Activated CD8-positive, alpha-beta T cell treated with anti-CD3 and anti-CD28 coated beads for 36 hours (primary cell): ENCODE measurements around the gene PRMT1. TPM values are rescaled to one million over a fixed set of nuclear protein-coding genes. Genes with fewer than 3 reads are reported as not detected.

Experiments
- ATAC-seq: fragments of 200-7000 bp; cut with Tn5 transposase; one replicate; pipeline ENCODE4 v1.10.0; 2021; ENCODE audit warnings: mild to moderate bottlenecking, moderate library complexity
- CTCF ChIA-PET: fragments of 350-600 bp; sonication (Branson Sonifier 250); formaldehyde crosslinking; loops from one replicate; lab custom pipeline; 2021; ENCODE audit warnings: antibody characterized with exemption; lab: Charles Lee
- POLR2A ChIA-PET: fragments of 350-600 bp; sonication (Branson Sonifier 250); formaldehyde crosslinking; loops from one replicate; lab custom pipeline; 2021; ENCODE audit warnings: antibody characterized with exemption; lab: Charles Lee
- DNase-seq: peaks from one replicate; pipeline ENCODE4 v3.0.0-alpha.2; 2020
- H3K27ac Mint-ChIP-seq: one replicate; pipeline ENCODE4 v1.8.0; 2021; ENCODE audit warnings: mild to moderate bottlenecking, mixed read lengths
- H3K27me3 Mint-ChIP-seq: one replicate; pipeline ENCODE4 v1.8.0; 2021; ENCODE audit warnings: mixed read lengths
- H3K36me3 Mint-ChIP-seq: one replicate; pipeline ENCODE4 v1.8.0; 2021; ENCODE audit warnings: low read depth, mixed read lengths
- H3K4me1 Mint-ChIP-seq: one replicate; pipeline ENCODE4 v1.8.0; 2021; ENCODE audit warnings: low read depth, mixed read lengths
- H3K4me3 Mint-ChIP-seq: one replicate; pipeline ENCODE4 v1.8.0; 2021; ENCODE audit warnings: mild to moderate bottlenecking, moderate library complexity, mixed read lengths
- H3K9me3 Mint-ChIP-seq: one replicate; pipeline ENCODE4 v1.8.0; 2021; ENCODE audit warnings: mixed read lengths
- intact Hi-C: fragments of 100-400 bp; cut with micrococcal nuclease; formaldehyde crosslinking; loops from one replicate; pipeline ENCODE4 v1.10.0; 2022
- total RNA-seq, 2 experiments: library from RNA; stranded (reverse); gene quantifications; one replicate each; pipeline ENCODE4 v1.2.3, GENCODE V29; 2021
- TF ChIP-seq, protein P1 (sequence below): fragments of 200-600 bp; IDR thresholded peaks from one replicate; pipeline ENCODE4 v1.8.0; 2022; ENCODE audit warnings: antibody characterized with exemption, mild to moderate bottlenecking

Gene PRMT1
- total RNA-seq, 2 experiments from 2014 or later = 419 to 437 TPM

DNA sequence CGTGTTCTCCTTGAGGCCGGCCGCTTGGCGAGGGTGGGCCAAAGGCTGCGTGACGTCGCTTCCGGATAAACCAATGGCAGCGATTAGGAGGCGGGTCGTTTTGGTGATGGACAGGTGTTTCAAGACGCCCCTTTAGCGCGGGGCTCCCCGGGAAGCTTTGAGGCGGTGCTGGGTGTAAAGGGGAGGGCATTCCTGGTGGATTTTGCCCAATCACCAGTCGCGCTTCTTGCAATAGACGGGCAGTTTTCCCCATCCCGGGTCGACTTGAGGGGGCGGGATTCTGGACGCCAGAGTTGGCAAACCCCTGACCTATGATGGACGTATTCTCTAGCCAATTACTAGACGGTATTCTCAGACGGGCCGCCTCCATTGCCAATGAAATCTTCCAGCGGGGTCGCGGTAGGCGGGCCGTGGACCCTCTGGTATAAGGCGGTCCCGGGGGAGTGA is 264 bp upstream of the PRMT1 start:
- H3K9me3 Mint-ChIP-seq = no peaks in the 10 kb centered on the region
- peak; percentile 76 for ATAC-seq
- peak overlapping the region; percentile 98 for H3K4me3 Mint-ChIP-seq
- intact Hi-C loops = loop anchor here (5.0 kb wide), 2 partner anchors 35 to 85 kb away; partner anchors contain the start of genes PRR12, RRAS and SCAF1
- H3K27ac Mint-ChIP-seq = peak overlapping the region; percentile 98
- TF ChIP-seq, protein P1, sequence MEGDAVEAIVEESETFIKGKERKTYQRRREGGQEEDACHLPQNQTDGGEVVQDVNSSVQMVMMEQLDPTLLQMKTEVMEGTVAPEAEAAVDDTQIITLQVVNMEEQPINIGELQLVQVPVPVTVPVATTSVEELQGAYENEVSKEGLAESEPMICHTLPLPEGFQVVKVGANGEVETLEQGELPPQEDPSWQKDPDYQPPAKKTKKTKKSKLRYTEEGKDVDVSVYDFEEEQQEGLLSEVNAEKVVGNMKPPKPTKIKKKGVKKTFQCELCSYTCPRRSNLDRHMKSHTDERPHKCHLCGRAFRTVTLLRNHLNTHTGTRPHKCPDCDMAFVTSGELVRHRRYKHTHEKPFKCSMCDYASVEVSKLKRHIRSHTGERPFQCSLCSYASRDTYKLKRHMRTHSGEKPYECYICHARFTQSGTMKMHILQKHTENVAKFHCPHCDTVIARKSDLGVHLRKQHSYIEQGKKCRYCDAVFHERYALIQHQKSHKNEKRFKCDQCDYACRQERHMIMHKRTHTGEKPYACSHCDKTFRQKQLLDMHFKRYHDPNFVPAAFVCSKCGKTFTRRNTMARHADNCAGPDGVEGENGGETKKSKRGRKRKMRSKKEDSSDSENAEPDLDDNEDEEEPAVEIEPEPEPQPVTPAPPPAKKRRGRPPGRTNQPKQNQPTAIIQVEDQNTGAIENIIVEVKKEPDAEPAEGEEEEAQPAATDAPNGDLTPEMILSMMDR = no peak
- CTCF ChIA-PET = interaction anchor here (0.7 to 3.2 kb wide), 13 partner anchors 9 to 177 kb away, joined by 3 to 13 read pairs (median 5); partner anchors contain the start of genes BCL2L12, IRF3, NOSIP and RRAS
- H3K4me1 Mint-ChIP-seq = peaks cover 30% of the 10 kb centered on the region
- POLR2A ChIA-PET = interaction anchor here (0.6 to 5.0 kb wide), 13 partner anchors 10 to 315 kb away, joined by 3 to 47 read pairs (median 7); partner anchors contain the start of genes ADM5, AKT1S1, BCL2L12 and CPT1C
- DNase-seq = peak; percentile 100
- H3K27me3 Mint-ChIP-seq = no peaks in the 10 kb centered on the region
- peaks cover 20% of the 10 kb centered on the region for H3K36me3 Mint-ChIP-seq

DNA sequence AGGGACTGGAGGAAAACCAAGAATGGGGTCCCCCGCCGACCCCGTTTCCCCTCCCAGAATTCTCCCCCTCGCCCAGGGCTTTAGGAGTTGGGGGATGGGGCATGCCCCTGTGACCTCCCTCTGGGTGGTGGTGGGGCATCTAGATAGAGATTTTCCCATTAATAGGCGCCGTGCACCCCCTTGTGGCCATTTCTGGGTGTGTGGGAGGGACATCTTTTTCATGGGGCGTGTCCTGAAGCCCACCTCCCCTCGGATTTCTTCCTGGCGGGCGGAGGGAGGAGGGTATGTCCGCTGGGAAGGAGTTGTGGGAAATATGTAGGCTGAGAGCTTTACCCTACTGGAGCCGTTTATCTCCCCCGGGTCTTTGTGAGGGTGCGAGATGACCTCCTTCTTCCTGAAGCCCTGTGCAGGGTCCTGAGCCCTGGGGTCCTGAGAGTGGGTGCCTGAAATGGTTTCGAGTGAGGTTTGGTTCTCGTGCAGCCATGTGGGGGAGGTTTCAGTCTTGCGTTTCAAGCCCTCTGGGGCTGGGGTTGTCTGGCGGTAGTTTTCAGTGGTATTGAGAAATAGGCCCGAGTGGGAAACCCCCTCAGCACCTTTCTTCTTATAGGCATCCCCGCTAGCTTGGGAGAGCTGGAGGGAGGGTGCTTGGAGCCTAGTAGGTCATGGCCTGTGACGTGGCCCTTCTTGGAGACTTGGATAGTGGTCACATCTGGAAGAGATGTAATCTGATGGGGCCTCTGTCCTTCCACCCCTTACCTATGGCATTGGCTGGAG is 1.0 kb downstream of the PRMT1 start:
- ChIA-PET CTCF (interaction anchor here (0.7 to 3.2 kb wide), 18 partner anchors 10 to 171 kb away, joined by 3 to 9 read pairs (median 4); partner anchors contain the start of genes BCL2L12, IRF3, RCN3 and RRAS), POLR2A (interaction anchor here (1.0 to 5.0 kb wide), 11 partner anchors 11 to 185 kb away, joined by 3 to 47 read pairs (median 5); partner anchors contain the start of genes ADM5, AP2A1, BCL2L12 and CPT1C)
- Mint-ChIP-seq H3K36me3 (peaks cover 27% of the 10 kb centered on the region), H3K9me3 (no peaks in the 10 kb centered on the region), H3K27ac (peak overlapping the region; percentile 95), H3K27me3 (no peaks in the 10 kb centered on the region), H3K4me3 (peak overlapping the region; percentile 98), H3K4me1 (peaks cover 27% of the 10 kb centered on the region)
- TF ChIP-seq, protein P1 = peak; percentile 78
- ATAC-seq = peak; percentile 8
- peak; percentile 95 for DNase-seq
- intact Hi-C loops = loop anchor here (5.0 kb wide), 2 partner anchors 36 to 86 kb away; partner anchors contain the start of genes PRR12, RRAS and SCAF1

DNA sequence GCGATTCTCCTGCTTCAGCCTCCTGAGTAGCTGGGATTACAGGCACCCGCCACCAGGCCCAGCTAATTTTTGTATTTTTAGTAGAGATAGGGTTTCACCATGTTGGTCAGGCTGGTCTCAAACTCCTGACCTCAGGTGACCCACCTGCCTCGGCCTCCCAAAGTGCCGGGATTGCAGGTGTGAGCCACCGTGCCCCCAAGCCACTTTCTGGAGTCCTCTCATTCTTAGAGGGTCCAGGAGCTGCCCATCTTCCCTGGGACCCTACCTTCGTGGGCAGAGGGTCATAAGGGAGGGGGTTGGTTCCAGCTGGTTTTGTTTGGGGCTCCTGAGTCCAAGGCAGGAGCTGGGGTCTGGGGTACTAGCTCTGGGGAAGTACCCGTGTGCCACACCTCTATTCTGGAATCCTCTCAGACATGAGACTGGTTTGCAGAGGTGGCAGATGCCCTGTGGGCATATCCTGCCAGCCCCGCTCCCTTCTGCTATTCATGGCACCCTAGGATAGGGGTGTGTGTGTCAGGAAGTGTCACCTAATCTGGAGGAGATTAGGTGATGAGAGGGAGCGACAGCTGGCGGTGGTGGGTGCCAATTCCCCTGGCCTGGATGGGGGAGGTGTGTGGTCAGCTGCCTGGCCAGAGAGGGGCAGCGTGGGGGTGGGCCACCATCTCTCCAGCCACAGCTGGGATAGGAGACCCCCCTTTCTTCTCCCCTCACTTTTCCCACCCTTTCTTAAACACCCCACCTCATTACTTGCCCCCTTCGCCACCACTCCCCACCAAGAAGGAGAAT is 2.1 kb downstream of the PRMT1 start:
- ChIA-PET CTCF (interaction anchor here (0.7 to 2.0 kb wide), 12 partner anchors 8 to 172 kb away, joined by 3 to 7 read pairs (median 4); partner anchors contain the start of genes ADM5, BCL2L12 and IRF3), POLR2A (interaction anchor here (1.1 to 5.0 kb wide), 7 partner anchors 11 to 145 kb away, joined by 3 to 47 read pairs (median 5); partner anchors contain the start of genes ADM5, BCL2L12, CPT1C and IRF3)
- Mint-ChIP-seq H3K27ac (peak overlapping the region; percentile 95), H3K9me3 (no peaks in the 10 kb centered on the region), H3K4me3 (peak overlapping the region; percentile 98), H3K36me3 (peaks cover 34% of the 10 kb centered on the region), H3K27me3 (no peaks in the 10 kb centered on the region), H3K4me1 (peaks cover 29% of the 10 kb centered on the region)
- DNase-seq = no peak
- intact Hi-C loops = loop anchor here (5.0 kb wide), 2 partner anchors 37 to 87 kb away; partner anchors contain the start of genes PRR12, RRAS and SCAF1
- TF ChIP-seq, protein P1 = no peak
- ATAC-seq = no peak

DNA sequence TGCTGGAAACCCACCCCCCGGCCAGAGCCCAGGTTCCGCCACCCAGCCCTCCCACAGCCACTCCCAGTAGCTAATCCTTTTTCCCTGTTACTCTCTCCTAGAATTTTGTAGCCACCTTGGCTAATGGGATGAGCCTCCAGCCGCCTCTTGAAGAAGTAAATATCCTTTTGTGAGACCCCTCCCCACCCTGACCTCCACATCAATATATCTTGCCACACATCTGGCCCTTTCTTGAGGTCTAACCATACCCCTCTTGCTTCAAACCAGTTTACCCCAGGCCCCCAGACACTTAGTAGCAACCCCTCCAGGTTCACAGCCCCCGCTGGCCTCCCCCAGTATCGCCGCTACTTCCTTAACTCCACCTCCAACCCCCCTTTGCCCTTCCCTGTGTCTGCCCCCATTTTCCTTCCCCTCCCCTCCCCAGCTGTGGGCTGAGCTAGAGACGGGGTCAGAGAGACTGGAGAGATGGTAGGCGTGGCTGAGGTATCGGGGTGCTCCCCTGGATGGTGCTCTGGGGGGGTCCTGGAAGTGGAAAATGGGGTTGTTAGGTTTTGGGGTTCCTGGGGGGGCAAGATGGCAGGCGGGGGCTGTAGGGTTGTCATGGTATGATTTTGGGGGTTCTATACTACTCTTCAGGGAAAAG is 2.8 kb downstream of the PRMT1 start:
- Mint-ChIP-seq H3K4me3 (peak overlapping the region; percentile 98), H3K27me3 (no peaks in the 10 kb centered on the region), H3K9me3 (no peaks in the 10 kb centered on the region), H3K27ac (peak overlapping the region; percentile 81), H3K36me3 (peaks cover 38% of the 10 kb centered on the region), H3K4me1 (peaks cover 30% of the 10 kb centered on the region)
- ChIA-PET CTCF (interaction anchor here (0.7 to 1.4 kb wide), 4 partner anchors 8 to 173 kb away, joined by 4 to 5 read pairs (median 4); partner anchors contain the start of gene ADM5), POLR2A (interaction anchor here (0.6 to 3.1 kb wide), 3 partner anchors 10 to 84 kb away, joined by 3 to 23 read pairs (median 3); partner anchors contain the start of genes ADM5 and CPT1C)
- DNase-seq (peak; percentile 29), ATAC-seq (no peak)
- intact Hi-C loops = loop anchor here (5.0 kb wide), 2 partner anchors 38 to 88 kb away; partner anchors contain the start of genes PRR12, RRAS and SCAF1
- TF ChIP-seq, protein P1 = no peak
